HG02981 (cell line): ENCODE data around the gene PCNX3.
"Not testable (repeated sequence)": the region's sequence is repeated elsewhere in the genome, so short reads cannot be mapped to it uniquely, and the experiment has no call there.

Experiments used
- ATAC-seq: cut with Tn5 transposase; IDR thresholded peaks from one replicate; pipeline ENCODE4 v1.9.1; 2021; ENCODE audit warnings: mild to moderate bottlenecking, moderate library complexity; ENCODE audit not compliant: unreplicated experiment

PCNX3 gene

GRCh38 chr11:65680192-65680743 is 64.7 kb downstream of the PCNX3 start:
- ATAC-seq: no peak

- not testable (repeated sequence) for ATAC-seq
Observed at GRCh38 chr11:65683480-65683879, 67.9 kb downstream of the PCNX3 start.

GRCh38 chr11:65685981-65686380 is 70.4 kb downstream of the PCNX3 start:
- no peak for ATAC-seq
